Measurements from ENCODE around the gene SLC9A7.

Gene SLC9A7

GRCh38 chrX:46602468-46603102 is 156.3 kb downstream of the SLC9A7 start:
- DNase-seq (ENCODE audit: low spot score): no peak

GRCh38 chrX:46601283-46601682 is 157.6 kb downstream of the SLC9A7 start:
- DNase-seq (ENCODE audit: low spot score): no peak

DNA sequence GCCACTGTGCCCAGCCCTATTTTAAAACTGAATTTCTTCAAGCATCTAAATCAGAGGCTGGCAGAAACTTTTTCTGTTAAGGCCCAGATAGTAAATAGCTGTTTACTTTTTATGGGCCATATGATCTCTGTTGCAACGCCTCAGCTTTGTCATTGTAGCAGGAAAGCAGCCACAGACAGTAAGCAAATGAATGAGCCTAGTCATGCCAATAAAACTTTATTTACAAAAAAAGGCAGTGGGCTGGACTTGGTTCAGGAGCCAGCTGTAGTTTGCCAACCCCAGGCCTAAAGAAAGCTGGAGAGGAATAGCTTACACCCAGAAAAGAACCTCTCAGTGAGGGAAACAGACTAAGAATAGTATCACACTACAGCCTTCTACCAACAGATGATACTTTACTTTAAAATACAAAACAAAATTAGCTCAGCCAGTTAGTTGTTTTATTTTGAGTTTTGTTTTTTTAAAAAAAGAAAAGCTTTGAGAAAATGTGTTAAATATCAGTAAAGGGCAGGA is 159.8 kb downstream of the SLC9A7 start:
- no peak for DNase-seq (ENCODE audit: low spot score)

DNA sequence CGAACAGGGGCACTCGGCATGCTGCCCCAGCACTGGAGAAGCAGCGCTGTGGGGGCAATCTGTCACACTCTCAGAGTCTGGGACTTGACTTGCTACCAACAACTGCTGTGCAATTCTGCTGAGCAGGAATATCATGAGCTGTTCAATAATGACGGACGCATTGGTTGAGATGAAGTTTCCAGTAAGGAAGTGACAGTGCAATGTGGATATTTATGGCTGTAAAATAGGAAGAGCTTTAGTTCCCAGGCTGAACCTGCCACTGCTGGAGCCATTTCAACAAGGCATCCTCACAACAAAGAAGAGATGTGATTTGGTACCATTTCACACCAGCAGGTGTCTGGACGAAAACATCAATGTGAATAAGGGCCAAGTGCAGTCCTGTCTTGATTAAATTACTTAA is 161.1 kb downstream of the SLC9A7 start:
- no peak for DNase-seq (ENCODE audit: low spot score)

GRCh38 chrX:46597208-46597607 is 161.7 kb downstream of the SLC9A7 start:
- no peak for DNase-seq (ENCODE audit: low spot score)

DNA sequence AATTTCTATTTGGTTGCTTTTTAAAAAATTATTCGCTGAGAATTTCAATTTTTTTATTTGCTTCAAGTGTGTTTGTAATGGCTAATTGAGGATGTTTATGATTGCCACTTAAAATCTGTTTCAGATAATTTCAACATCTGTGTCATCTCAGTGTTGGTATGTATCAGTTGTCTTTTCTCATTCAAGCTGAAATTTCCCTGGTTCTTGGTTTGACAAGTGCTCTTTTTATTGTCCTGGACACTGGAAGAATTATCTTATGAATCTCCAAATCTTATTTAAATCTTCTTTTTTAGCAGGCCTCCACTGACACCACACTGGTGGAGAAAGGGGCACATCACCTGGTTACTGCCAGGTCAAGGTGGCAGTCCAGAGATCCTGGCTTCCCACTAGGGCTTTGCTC is 163.8 kb downstream of the SLC9A7 start:
- DNase-seq (ENCODE audit: low spot score): no peak

DNA sequence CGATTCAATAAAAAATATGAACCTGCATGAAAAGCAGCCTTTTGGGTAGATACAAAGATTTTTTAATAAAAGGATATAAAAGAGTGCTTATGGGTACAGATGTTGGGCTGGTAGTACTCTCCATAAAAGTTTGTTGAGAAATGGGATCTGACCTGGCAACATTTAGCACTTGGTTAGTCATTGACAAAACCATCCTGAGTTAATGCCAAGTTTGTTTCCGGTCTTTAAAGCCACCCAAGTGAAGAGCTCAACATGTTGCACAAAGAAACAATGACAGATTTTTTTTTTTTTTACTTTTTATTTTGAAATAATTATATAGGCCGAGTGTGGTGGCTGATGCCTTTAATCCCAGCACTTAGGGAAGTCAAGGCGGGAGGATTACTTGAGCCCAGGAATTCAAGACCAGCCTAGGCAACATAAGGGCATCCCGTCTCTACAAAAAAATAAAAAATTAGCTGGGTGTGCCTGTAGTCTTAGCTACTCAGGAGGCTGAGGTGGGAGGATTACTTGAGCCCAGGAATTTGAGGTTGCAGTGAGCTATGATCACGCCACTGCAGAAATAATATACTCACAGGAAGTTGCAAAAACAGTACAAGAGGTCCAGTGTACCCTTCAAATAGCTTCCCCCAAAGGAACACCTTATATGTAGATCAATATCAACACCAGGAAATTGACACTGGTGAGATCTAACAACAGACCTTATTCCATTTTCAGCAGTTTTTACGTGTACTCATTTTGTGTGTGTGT is 168.8 kb downstream of the SLC9A7 start:
- no peak for DNase-seq (ENCODE audit: low spot score)

- DNase-seq (ENCODE audit: low spot score): no peak
These were observed 170.7 kb downstream of the SLC9A7 start for GRCh38 chrX:46588263-46588662.

DNA sequence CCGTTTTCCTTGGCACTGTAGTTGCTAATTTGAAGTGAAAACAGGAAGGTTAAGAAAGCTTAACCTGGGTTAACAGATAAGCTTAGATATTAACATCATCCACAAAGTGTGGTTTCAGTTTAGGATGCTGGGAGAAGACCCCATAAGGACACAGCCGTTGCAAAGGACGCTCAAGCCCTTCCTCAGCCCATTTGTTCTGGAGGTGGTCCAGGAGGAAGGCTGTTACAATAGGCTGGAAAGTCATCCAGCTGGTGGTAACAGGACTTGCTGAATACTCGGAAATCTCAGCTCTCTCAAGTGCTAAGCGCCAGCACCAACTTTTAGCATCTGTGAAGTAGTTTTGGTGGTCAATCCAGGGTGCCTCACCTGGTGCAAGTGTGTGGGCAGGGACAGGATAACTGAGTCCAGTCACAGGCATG is 171.2 kb downstream of the SLC9A7 start:
- no peak for DNase-seq (ENCODE audit: low spot score)

DNA sequence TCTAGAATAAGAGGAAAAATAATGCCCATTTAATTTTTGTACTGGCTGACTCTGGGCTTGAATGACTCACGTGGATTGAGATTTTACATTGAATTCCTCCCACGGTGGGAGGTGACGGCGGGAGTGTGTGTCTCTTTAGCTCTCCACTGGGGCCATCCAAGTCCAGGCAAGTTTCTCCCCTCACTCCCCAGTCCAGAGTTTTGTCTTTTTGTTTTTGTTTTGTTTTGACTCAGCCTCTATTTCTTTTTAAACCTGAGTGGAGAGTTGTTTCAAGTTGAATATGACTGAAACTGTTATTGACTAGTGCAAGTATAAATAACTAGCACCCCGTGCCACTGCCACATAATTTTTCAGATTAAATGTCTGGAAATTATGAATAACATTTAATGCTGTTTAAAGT is 171.8 kb downstream of the SLC9A7 start:
- DNase-seq (ENCODE audit: low spot score): no peak

DNA sequence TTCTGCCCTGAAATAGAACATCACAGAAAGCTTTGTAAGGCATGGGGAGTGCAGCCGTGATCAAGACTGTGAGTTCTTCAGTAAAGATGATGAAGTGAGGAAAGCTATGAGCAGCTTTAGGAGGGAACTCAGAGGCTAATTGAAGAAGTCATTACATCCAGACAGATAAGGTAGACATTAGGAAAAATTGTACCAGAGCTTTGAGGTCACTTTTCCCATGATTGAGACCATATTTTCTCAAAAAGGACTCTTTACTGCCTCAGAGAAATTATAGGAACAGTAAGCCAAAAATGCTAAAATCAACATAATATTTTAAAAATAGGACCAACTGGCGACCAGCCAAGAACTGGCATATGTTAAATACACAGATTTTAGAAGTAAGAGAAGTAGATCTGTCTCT is 174.2 kb downstream of the SLC9A7 start:
- no peak for DNase-seq (ENCODE audit: low spot score)

DNA sequence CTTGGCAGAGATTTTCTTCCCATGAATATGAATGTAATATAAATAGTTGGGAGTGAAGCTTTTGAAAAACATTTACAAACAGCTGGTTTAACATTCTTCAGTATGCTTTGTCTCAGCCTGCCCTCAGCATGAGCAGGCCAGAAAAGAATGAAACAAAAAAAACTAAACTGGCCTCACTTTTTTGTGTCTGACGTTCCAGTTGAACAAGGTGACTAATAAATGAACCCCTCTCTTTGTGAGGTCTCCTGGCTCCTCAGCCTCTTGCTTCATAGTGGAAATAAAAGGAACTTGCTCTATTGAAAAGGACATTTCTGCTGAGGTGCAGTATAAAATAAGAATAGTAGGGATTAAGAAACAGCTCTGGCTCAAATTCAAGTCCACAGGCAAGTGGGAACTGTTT is 176.0 kb downstream of the SLC9A7 start:
- no peak for DNase-seq (ENCODE audit: low spot score)

- no peak for DNase-seq (ENCODE audit: low spot score)
These were observed 176.6 kb downstream of the SLC9A7 start for GRCh38 chrX:46582325-46582724.

DNA sequence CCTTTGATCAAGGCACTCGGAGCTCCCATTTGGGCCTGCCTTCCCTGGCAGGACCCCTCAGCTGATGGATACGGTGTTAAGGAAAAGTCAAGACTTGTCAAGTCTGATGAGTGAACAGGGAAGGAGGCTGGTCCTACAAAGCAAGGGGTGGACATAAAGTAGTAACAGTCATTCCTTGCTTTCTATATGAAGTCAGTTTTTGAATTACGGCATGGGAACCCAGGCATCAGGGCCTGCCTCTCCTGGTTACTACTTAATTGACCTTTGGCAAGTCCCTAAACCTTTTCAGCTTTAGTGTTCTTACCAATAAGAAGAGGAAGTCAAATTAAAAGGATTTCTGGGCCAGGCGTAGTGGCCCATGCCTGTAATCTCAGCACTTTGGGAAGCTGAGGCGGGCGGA is 178.3 kb downstream of the SLC9A7 start:
- DNase-seq (ENCODE audit: low spot score): no peak

GRCh38 chrX:46579250-46579649 is 179.7 kb downstream of the SLC9A7 start:
- no peak for DNase-seq (ENCODE audit: low spot score)

DNA sequence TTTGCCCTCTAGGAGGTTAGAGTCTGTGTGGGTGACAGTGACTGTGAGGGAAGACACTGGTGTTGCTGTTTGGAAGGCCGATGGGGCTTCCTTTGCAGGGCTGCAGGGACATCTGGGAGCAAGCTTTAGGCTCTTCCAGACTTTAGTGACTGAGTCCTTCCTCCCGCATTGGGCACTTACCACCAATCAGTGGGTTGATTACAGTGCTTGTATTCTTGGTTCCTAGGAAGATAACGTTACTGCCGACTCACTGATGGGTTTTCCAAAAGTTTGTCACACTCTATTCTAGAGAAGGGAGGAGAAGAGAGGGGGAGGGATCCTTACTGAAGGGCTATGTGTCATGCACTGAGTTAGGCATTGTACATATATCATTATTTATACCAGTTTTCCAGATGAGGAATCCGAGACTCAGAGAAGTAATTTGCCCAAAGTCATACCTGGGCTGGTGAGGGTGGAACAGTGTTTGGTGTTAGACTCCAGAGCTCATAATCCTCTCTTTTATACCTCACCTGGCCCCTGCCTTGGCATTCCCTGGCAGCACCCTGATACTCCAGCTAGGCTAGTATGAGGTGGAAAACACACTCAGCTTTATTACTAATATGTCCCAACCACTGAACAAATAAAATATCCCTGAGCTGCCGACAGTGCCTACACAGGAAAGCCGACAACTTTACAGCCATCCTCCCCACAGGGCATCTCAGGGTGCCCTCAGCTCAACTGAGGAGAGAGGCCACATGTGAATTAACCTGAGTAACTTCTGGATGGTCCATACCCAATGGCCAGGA is 181.5 kb downstream of the SLC9A7 start:
- DNase-seq (ENCODE audit: low spot score): no peak

DNA sequence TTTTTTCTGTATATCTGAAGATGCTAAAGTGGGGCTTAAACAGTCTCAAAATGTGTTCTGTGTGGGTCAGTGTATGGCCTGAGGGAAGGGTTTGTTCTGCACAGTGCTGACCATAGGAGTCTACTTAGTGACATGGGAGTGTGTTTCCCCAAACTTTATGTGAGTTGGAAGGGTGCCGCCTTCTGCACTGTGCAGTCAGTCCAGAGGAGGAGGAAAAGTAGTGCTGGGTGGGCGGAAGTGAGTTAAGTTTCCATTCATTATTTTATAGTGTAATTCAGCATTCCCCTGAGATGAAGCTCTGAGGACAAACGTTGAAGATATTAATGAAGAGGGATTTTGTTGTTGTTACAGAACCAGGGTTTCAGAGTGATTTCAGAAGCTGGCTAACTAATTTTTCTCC is 182.5 kb downstream of the SLC9A7 start:
- no peak for DNase-seq (ENCODE audit: low spot score)

DNA sequence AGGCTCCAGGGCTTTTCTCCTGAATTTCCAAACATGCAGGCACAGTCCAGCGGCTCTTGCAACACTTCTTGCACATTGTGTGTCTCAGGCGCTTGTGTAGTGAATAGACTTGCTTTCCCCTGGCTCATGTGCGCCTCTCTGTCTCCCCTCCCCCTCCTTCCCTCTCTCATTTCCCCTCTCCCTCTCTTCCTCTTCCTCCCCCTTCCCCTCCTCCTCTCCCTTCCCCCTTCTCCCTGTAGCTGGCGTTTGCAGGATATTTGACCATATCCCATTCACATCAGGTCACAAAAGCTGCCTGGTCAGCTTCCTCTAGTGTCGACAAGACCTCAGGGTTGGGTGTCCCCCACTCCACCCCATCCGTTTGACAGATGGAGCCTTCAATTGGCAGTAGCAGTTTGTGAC is 182.9 kb downstream of the SLC9A7 start:
- DNase-seq (ENCODE audit: low spot score): no peak

GRCh38 chrX:46575586-46575985 is 183.3 kb downstream of the SLC9A7 start:
- DNase-seq (ENCODE audit: low spot score): no peak

DNA sequence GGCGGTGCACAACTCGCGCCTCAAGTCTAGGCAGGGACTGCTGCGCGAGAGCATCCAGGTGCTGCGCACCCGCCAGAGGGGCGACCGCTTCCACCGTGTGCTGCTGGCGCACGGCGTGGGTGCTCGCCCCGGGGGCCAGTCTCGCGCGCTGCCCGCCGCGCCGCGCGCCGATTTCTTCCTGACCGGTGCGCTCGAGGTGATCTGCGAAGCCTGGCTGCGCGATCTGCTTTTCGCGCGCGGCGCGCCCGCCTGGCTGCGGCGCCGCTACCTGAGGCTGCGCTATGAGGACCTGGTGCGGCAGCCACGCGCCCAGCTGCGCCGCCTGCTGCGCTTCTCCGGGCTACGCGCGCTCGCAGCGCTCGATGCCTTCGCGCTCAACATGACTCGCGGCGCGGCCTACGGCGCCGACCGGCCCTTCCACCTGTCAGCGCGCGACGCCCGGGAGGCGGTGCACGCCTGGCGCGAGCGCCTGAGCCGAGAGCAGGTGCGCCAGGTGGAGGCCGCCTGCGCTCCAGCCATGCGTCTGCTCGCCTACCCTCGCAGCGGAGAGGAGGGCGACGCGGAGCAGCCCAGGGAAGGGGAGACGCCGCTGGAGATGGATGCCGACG is 184.0 kb downstream of the SLC9A7 start:
- peak; percentile 51 for DNase-seq (ENCODE audit: low spot score)

DNA sequence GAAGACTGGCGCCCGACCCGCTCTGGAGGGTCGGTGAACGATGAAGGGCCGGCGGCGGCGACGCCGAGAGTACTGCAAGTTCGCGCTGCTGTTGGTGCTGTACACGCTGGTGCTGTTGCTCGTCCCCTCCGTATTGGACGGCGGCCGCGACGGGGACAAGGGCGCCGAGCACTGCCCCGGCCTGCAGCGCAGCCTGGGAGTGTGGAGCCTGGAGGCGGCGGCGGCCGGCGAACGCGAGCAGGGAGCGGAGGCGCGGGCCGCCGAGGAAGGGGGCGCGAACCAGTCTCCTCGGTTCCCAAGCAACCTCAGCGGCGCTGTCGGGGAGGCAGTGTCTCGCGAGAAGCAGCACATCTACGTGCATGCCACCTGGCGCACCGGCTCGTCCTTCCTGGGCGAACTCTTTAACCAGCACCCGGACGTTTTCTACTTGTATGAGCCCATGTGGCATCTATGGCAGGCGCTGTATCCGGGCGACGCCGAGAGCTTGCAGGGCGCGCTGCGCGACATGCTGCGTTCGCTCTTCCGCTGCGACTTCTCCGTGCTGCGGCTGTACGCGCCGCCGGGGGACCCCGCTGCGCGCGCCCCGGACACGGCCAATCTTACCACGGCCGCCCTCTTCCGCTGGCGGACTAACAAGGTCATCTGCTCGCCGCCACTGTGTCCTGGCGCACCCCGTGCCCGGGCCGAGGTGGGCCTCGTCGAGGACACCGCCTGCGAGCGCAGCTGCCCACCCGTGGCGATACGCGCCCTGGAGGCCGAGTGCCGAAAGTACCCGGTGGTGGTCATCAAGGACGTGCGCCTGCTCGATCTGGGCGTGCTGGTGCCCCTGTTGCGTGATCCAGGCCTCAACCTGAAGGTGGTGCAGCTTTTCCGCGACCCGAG is 184.8 kb downstream of the SLC9A7 start:
- DNase-seq (ENCODE audit: low spot score): peak; percentile 65

All from ecto neural progenitor cell (in vitro differentiated cells).